SU-DHL-6 (cell line): ENCODE data around the gene ACOT11.

Source experiments
- H2AFZ ChIP-seq: fragments of 200-600 bp; sonication (generic); 2 replicates; pipeline ENCODE4 v1.6.1; 2014; ENCODE audit warnings: low read depth, mild to moderate bottlenecking, moderate library complexity, mixed read lengths, antibody characterized with exemption, low read length; ENCODE audit not compliant: severe bottlenecking
- H3F3A ChIP-seq: fragments of 200-600 bp; shearing (Covaris generic); 2 replicates; pipeline ENCODE4 v1.6.0; 2016; ENCODE audit warnings: antibody characterized with exemption, mild to moderate bottlenecking; ENCODE audit not compliant: insufficient read depth
- H3K27ac ChIP-seq: fragments of 200-600 bp; sonication (generic); 2 replicates; pipeline ENCODE4 v1.5.1; 2016; ENCODE audit warnings: low read depth, mild to moderate bottlenecking, low read length, moderate library complexity, mixed read lengths
- H3K27me3 ChIP-seq: fragments of 200-600 bp; sonication (generic), shearing (Covaris generic); 2 replicates; pipeline ENCODE4 v1.6.0; 2014; ENCODE audit warnings: mild to moderate bottlenecking, low read length
- H3K36me3 ChIP-seq: fragments of 200-600 bp; sonication (generic); 2 replicates; pipeline ENCODE4 v1.6.1; 2014; ENCODE audit warnings: mild to moderate bottlenecking, low read length, mixed read lengths
- H3K4me2 ChIP-seq: fragments of 300-600, 200-600 bp; shearing (Covaris generic), sonication (generic); 2 replicates; pipeline ENCODE4 v1.6.0; 2014; ENCODE audit warnings: low read length, low read depth, mild to moderate bottlenecking; ENCODE audit not compliant: poor library complexity, severe bottlenecking
- H3K4me3 ChIP-seq: fragments of 200-600 bp; sonication (generic); 2 replicates; pipeline ENCODE4 v1.5.1; 2014; ENCODE audit warnings: antibody characterized with exemption, low read length, mild to moderate bottlenecking, mixed read lengths; ENCODE audit not compliant: insufficient read depth, poor library complexity, severe bottlenecking
- H3K79me2 ChIP-seq: fragments of 200-600 bp; sonication (generic); 2 replicates; pipeline ENCODE4 v1.6.1; 2014; ENCODE audit warnings: mild to moderate bottlenecking, low read length, moderate library complexity; ENCODE audit not compliant: insufficient read depth
- H3K9ac ChIP-seq: fragments of 200-600 bp; sonication (generic); 2 replicates; pipeline ENCODE4 v1.7.0; 2014; ENCODE audit warnings: mild to moderate bottlenecking, low read length
- H3K9me2 ChIP-seq: fragments of 200-600 bp; sonication (generic); replicated peaks from 2 replicates; pipeline ENCODE4 v1.6.1; 2014; ENCODE audit warnings: low read length; ENCODE audit not compliant: insufficient read depth
- H3K9me3 ChIP-seq: fragments of 200-600 bp; sonication (generic); 2 replicates; pipeline ENCODE4 v1.6.1; 2014; ENCODE audit warnings: low read length, mixed read lengths; ENCODE audit not compliant: insufficient read depth
- H4K20me1 ChIP-seq: fragments of 200-600 bp; sonication (generic); 2 replicates; pipeline ENCODE4 v1.6.1; 2014; ENCODE audit warnings: low read depth, mild to moderate bottlenecking, antibody characterized with exemption, low read length, moderate library complexity, mixed read lengths
- CTCF ChIP-seq: fragments of 200-600 bp; sonication (generic); IDR thresholded peaks from one replicate; pipeline ENCODE4 v1.5.1; 2017; ENCODE audit warnings: antibody characterized with exemption, mild to moderate bottlenecking, low read length, moderate library complexity; ENCODE audit not compliant: insufficient read depth, poor library complexity, severe bottlenecking
- EZH2phosphoT487 ChIP-seq: fragments of 200-600 bp; sonication (generic), shearing (Covaris generic); conservative IDR thresholded peaks from 2 replicates; pipeline ENCODE4 v1.6.1; 2018; ENCODE audit warnings: mild to moderate bottlenecking, antibody characterized with exemption, low read length, moderate library complexity, mixed read lengths

ACOT11 gene

GRCh38 chr1:54499360-54500106 lies 48.5 kb upstream of the ACOT11 start:
- H3F3A ChIP-seq: no peaks in the 10 kb centered on the region
- no peaks in the 10 kb centered on the region for H3K79me2 ChIP-seq
- no peaks in the 10 kb centered on the region for H4K20me1 ChIP-seq
- H3K9ac ChIP-seq: no peak overlapping the region
- no peaks in the 10 kb centered on the region for H3K9me2 ChIP-seq
- TF ChIP-seq EZH2phosphoT487 (no peak), CTCF (no peak)
- no peak overlapping the region for H3K4me3 ChIP-seq
- no peak overlapping the region for H3K27ac ChIP-seq
- H3K9me3 ChIP-seq: no peaks in the 10 kb centered on the region
- no peaks in the 10 kb centered on the region for H3K27me3 ChIP-seq
- no peaks in the 10 kb centered on the region for H3K36me3 ChIP-seq
- no peak overlapping the region for H3K4me2 ChIP-seq
- H2AFZ ChIP-seq: no peak overlapping the region

GRCh38 chr1:54500107-54500431 lies 48.0 kb upstream of the ACOT11 start:
- H3K9me2 ChIP-seq: no peaks in the 10 kb centered on the region
- H3K9me3 ChIP-seq: no peaks in the 10 kb centered on the region
- no peak overlapping the region for H2AFZ ChIP-seq
- no peak overlapping the region for H3K4me3 ChIP-seq
- H4K20me1 ChIP-seq: no peaks in the 10 kb centered on the region
- TF ChIP-seq CTCF (no peak), EZH2phosphoT487 (no peak)
- no peak overlapping the region for H3K9ac ChIP-seq
- H3K36me3 ChIP-seq: no peaks in the 10 kb centered on the region
- no peaks in the 10 kb centered on the region for H3K79me2 ChIP-seq
- no peak overlapping the region for H3K27ac ChIP-seq
- H3F3A ChIP-seq: no peaks in the 10 kb centered on the region
- H3K27me3 ChIP-seq: no peaks in the 10 kb centered on the region
- no peak overlapping the region for H3K4me2 ChIP-seq

GRCh38 chr1:54501849-54502248 lies 46.2 kb upstream of the ACOT11 start:
- no peaks in the 10 kb centered on the region for H3K9me2 ChIP-seq
- H3K4me2 ChIP-seq: no peak overlapping the region
- H3K4me3 ChIP-seq: no peak overlapping the region
- H4K20me1 ChIP-seq: no peaks in the 10 kb centered on the region
- no peak for TF ChIP-seq EZH2phosphoT487
- TF ChIP-seq CTCF: no peak
- no peaks in the 10 kb centered on the region for H3K9me3 ChIP-seq
- no peaks in the 10 kb centered on the region for H3K36me3 ChIP-seq
- no peaks in the 10 kb centered on the region for H3K27me3 ChIP-seq
- no peak overlapping the region for H2AFZ ChIP-seq
- no peaks in the 10 kb centered on the region for H3K79me2 ChIP-seq
- no peaks in the 10 kb centered on the region for H3F3A ChIP-seq
- no peak overlapping the region for H3K27ac ChIP-seq
- H3K9ac ChIP-seq: no peak overlapping the region
